Naive thymus-derived CD8-positive, alpha-beta T cell (primary cell): Measurements from ENCODE around the gene TRIM41. TPM values are rescaled to one million over a fixed set of nuclear protein-coding genes. Genes with fewer than 3 reads are reported as not detected.
A peak's percentile ranks its signal among the peaks of the same experiment; 100 is the strongest.

ENCODE experiments used
- ATAC-seq, 2 donors: fragments of 150-1000 bp; cut with Tn5 transposase in 1 of 2; sonication (Bioruptor Pico), chemical (Tn5 transposase) in 1 of 2; 1 replicate in 1 of 2; 2 replicates in 1 of 2; pipeline ENCODE4 v1.10.0; 2021; ENCODE audit warnings: mild to moderate bottlenecking in 2 of 2, moderate library complexity in 2 of 2
- POLR2A ChIA-PET: fragments of 350-600 bp; sonication (Branson Sonifier 250); formaldehyde crosslinking; loops from one replicate; lab custom pipeline; 2021; ENCODE audit warnings: antibody characterized with exemption; lab: Charles Lee
- DNase-seq, 10 donors: peaks; one replicate each; pipeline versions ENCODE4 v3.0.0 to v3.0.0-alpha.2; 2020 to 2022
- H3K27ac Mint-ChIP-seq, 10 donors: one replicate each; pipeline ENCODE4 v1.8.0; 2020 to 2022; ENCODE audit warnings: mild to moderate bottlenecking in 10 of 10, mixed read lengths in 10 of 10, moderate library complexity in 4 of 10, inconsistent platforms in 1 of 10
- H3K27me3 Mint-ChIP-seq, 5 donors: one replicate each; pipeline ENCODE4 v1.8.0; 2021 to 2022; ENCODE audit warnings: mixed read lengths in 5 of 5
- H3K36me3 Mint-ChIP-seq, 3 donors: one replicate each; pipeline ENCODE4 v1.8.0; 2020 to 2022; ENCODE audit warnings: mixed read lengths in 3 of 3, mild to moderate bottlenecking in 2 of 3, inconsistent platforms in 1 of 3
- H3K4me1 Mint-ChIP-seq, 4 donors: one replicate each; pipeline ENCODE4 v1.8.0; 2021 to 2022; ENCODE audit warnings: mixed read lengths in 4 of 4
- H3K4me3 Mint-ChIP-seq, 10 donors: one replicate each; pipeline ENCODE4 v1.8.0; 2020 to 2022; ENCODE audit warnings: mild to moderate bottlenecking in 10 of 10, mixed read lengths in 10 of 10, moderate library complexity in 6 of 10, inconsistent platforms in 1 of 10
- H3K9me3 Mint-ChIP-seq, 9 donors: one replicate each; pipeline ENCODE4 v1.8.0; 2020 to 2022; ENCODE audit warnings: mixed read lengths in 9 of 9, mild to moderate bottlenecking in 3 of 9, inconsistent platforms in 1 of 9, moderate library complexity in 1 of 9
- polyA plus RNA-seq, 3 donors: library from polyadenylated mRNA; unstranded; fragments of 300-500 nt; fragmentation: Illumina TruSeq; gene quantifications; one replicate each; pipeline ENCODE4 v1.2.3, GENCODE V29; 2021
- total RNA-seq, 8 experiments: library from RNA in 2 of 8; stranded (reverse) in 2 of 8; gene quantifications; one replicate each; pipeline ENCODE4 v1.2.3 and lab custom pipeline; 2021 to 2026

Gene TRIM41
- total and polyA plus RNA-seq, 5 experiments from 2014 or later = 1.1 to 40.7 (median 2.6) TPM

- peaks cover 0 to 13% (median 0%) of the 10 kb centered on the region in 5 donors for H3K27me3 Mint-ChIP-seq
Observed at GRCh38 chr5:181186986-181187499, 36.0 kb upstream of the TRIM41 start.

DNA sequence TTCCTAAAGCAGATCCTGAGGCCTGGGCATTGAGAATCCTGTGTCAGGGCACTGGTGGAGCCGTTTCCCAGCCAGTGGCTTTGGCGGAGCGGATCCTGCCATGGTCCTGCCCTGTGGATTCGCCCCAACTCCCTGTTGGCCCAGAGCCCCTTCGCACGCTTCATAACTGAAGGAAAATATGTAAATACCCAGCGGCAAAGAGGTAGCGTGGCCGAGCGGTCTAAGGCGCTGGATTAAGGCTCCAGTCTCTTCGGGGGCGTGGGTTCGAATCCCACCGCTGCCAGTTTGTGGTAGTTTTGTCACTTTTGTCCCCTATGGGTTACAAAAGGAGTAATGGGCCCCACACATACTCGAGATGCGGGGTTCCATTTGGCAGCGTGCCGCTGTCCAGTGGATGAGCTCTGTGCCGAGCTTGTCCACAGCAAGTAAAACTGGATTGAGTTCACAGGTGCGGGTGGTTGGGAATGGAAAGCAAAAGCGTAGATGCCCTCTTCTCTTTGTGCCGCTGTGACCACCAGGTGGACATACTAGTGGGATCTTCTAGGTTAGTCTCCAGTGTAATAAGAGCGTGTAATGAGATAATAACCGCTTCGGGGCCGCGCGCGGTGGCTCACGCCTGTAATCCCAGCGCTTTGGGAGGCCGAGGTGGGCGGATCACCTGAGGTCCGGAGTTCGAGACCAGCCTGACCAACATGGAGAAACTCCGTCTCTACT, 35.4 kb upstream of the TRIM41 start:
- ATAC-seq (no peak), DNase-seq (peak in 8 of 10 donors; percentile 37 to 74 (median 61))
- H3K36me3 Mint-ChIP-seq = peaks cover 0 to 10% (median 6%) of the 10 kb centered on the region in 3 donors
- H3K27me3 Mint-ChIP-seq = peaks cover 0 to 15% (median 0%) of the 10 kb centered on the region in 5 donors
- H3K4me3 Mint-ChIP-seq = peak overlapping the region; percentile 92 to 98 (median 98)
- H3K9me3 Mint-ChIP-seq = peaks cover 0 to 16% (median 0%) of the 10 kb centered on the region in 9 donors
- H3K4me1 Mint-ChIP-seq = peaks cover 25 to 56% (median 49%) of the 10 kb centered on the region in 4 donors
- H3K27ac Mint-ChIP-seq = peak overlapping the region; percentile 90 to 100 (median 96)
- POLR2A ChIA-PET = interaction anchor here (1.1 to 13.1 kb wide), 9 partner anchors 15 to 377 kb away, joined by 7 to 286 read pairs (median 35); partner anchors contain the start of genes RACK1, TRIM41, TRIM52 and TRIM7

More at GRCh38 chr5:181186986-181187499, 36.0 kb upstream of the TRIM41 start:
- H3K27ac Mint-ChIP-seq = peak overlapping the region; percentile 8 to 100 (median 77)
- peaks cover 0 to 16% (median 0%) of the 10 kb centered on the region in 9 donors for H3K9me3 Mint-ChIP-seq
- ATAC-seq (no peak), DNase-seq (peak in 1 of 10 donors; percentile 29)
- peak overlapping the region in 7 of 10 donors; percentile 15 to 98 (median 98) for H3K4me3 Mint-ChIP-seq
- H3K4me1 Mint-ChIP-seq = peaks cover 23 to 55% (median 50%) of the 10 kb centered on the region in 4 donors
- POLR2A ChIA-PET = interaction anchor here (0.6 to 13.1 kb wide), 8 partner anchors 14 to 376 kb away, joined by 3 to 286 read pairs (median 61); partner anchors contain the start of genes RACK1, TRIM41, TRIM52 and TRIM7
- peaks cover 0 to 10% (median 6%) of the 10 kb centered on the region in 3 donors for H3K36me3 Mint-ChIP-seq

DNA sequence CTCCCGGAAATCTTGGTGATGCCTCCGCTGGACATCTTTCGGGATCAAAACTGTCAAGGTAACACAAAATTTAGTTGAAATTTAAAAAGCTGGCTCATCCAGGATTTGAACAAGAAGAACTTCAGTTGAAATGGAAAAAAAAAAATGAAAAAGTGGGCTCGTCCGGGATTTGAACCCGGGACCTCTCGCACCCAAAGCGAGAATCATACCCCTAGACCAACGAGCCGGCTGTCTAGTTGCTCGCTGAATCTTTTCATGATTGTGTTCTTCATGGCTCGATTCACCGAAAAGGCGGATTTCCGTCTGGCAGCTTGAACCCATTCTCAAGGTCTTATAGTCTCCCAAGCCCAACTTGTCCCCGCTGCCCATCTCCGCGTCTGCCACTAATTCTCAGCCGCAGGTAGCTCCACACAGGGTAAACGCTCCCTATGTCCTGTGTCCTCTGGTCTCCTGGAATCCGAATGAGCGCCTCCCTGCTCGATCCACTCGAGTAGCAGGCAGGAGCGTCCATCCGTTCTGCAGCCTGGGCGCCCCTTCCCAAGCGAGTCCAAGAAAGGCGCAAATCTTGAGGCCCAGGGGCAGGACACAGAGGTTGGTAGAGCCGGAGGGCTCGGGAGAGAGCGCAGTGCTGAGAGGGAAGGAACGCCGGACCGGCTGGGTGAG, 34.2 kb upstream of the TRIM41 start:
- Mint-ChIP-seq H3K4me1 (peaks cover 26 to 56% (median 51%) of the 10 kb centered on the region in 4 donors), H3K4me3 (peak overlapping the region; percentile 92 to 98 (median 98)), H3K27ac (peak overlapping the region; percentile 90 to 100 (median 96)), H3K36me3 (peaks cover 0 to 10% (median 6%) of the 10 kb centered on the region in 3 donors), H3K9me3 (peaks cover 0 to 16% (median 0%) of the 10 kb centered on the region in 9 donors), H3K27me3 (peaks cover 0 to 15% (median 0%) of the 10 kb centered on the region in 5 donors)
- POLR2A ChIA-PET = interaction anchor here (0.6 to 13.1 kb wide), 16 partner anchors 10 to 379 kb away, joined by 4 to 286 read pairs (median 10); partner anchors contain the start of genes RACK1, TRIM41, TRIM52 and TRIM7
- ATAC-seq (peak; percentile 4 to 11), DNase-seq (peak; percentile 45 to 95 (median 83))

DNA sequence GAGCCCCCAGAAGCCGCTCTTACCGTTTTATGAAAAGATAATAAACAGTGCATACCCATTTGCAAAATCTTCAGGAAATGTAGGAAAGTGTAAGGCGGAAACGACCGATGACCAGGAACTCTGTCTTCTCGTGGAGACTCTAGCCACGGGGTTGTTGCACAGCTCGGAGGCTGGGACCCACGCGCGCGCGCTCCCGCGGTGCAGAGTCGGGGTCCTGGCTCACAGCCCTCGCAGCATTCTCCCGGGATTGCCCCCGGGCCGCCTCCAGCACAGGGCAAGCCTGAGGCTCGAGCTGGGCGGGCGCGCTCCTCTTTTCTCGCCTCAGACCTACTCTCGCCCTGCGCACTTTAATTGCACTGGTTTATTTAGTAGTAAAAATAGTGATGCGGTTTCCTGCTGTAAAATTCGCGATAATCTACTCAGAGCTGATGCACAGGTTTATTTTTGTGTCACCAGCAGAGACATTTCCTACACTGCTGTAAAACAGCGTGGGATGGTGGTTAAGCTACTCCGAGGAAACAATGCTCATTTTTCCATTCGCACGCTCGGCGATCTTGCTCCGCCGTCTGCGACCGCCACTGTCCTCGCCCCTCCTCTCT, 33.6 kb upstream of the TRIM41 start:
- Mint-ChIP-seq H3K27me3 (peaks cover 0 to 15% (median 0%) of the 10 kb centered on the region in 5 donors), H3K36me3 (peaks cover 0 to 10% (median 6%) of the 10 kb centered on the region in 3 donors), H3K27ac (peak overlapping the region; percentile 90 to 100 (median 96)), H3K4me3 (peak overlapping the region; percentile 92 to 98 (median 98)), H3K4me1 (peaks cover 24 to 50% (median 46%) of the 10 kb centered on the region in 4 donors), H3K9me3 (peaks cover 0 to 16% (median 0%) of the 10 kb centered on the region in 9 donors)
- POLR2A ChIA-PET = interaction anchor here (0.8 to 13.1 kb wide), 18 partner anchors 9 to 386 kb away, joined by 3 to 286 read pairs (median 10); partner anchors contain the start of genes RACK1, TRIM41, TRIM52 and TRIM7
- DNase-seq = peak; percentile 20 to 83 (median 60)
- ATAC-seq = peak; percentile 33 to 46

DNA sequence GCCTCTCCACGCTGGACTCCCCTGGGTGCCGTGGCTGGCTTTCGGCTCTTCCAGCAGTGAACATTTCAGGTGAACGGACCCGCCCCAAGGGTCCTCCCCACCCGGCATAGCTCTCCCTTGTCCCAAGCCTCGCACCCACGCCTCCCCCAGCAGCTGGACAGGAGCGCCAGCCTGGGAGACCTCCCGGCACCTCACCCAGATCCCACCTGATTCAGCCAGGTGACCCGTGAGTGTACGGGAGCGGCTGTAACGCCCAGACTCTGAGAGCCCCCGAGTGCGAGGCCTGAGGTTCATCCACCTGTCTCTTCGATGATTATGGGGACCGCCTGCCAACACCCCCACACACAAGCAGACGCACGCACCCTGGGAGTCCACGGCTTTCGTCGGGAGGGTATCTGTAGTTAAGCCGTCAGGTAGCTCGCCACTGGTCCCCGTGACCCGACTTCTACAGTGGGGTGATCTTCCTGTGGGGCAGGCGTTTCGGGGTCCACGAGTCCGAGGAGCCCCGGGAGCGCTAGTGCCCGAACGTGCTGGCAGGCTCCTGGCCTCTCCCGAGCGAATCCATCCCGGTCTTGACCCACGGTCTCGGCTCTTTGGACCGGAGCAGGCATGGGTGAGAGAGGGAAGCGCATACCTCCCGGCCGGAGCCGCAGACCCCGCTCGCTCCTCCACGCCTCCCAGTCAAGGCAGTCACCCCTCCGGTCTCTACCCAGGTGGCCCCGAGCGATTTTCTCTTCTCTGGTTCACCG, 32.9 kb upstream of the TRIM41 start:
- peak in 7 of 10 donors; percentile 24 to 72 (median 53) for DNase-seq
- peak overlapping the region; percentile 92 to 98 (median 98) for H3K4me3 Mint-ChIP-seq
- H3K27me3 Mint-ChIP-seq = peaks cover 0 to 15% (median 0%) of the 10 kb centered on the region in 5 donors
- peaks cover 24 to 48% (median 41%) of the 10 kb centered on the region in 4 donors for H3K4me1 Mint-ChIP-seq
- peaks cover 0 to 10% (median 6%) of the 10 kb centered on the region in 3 donors for H3K36me3 Mint-ChIP-seq
- peak; percentile 14 to 16 for ATAC-seq
- POLR2A ChIA-PET = interaction anchor here (0.8 to 13.1 kb wide), 19 partner anchors 13 to 387 kb away, joined by 3 to 286 read pairs (median 10); partner anchors contain the start of genes RACK1, TRIM41, TRIM52 and TRIM7
- peak overlapping the region; percentile 90 to 100 (median 96) for H3K27ac Mint-ChIP-seq
- H3K9me3 Mint-ChIP-seq = peaks cover 0 to 16% (median 0%) of the 10 kb centered on the region in 9 donors

DNA sequence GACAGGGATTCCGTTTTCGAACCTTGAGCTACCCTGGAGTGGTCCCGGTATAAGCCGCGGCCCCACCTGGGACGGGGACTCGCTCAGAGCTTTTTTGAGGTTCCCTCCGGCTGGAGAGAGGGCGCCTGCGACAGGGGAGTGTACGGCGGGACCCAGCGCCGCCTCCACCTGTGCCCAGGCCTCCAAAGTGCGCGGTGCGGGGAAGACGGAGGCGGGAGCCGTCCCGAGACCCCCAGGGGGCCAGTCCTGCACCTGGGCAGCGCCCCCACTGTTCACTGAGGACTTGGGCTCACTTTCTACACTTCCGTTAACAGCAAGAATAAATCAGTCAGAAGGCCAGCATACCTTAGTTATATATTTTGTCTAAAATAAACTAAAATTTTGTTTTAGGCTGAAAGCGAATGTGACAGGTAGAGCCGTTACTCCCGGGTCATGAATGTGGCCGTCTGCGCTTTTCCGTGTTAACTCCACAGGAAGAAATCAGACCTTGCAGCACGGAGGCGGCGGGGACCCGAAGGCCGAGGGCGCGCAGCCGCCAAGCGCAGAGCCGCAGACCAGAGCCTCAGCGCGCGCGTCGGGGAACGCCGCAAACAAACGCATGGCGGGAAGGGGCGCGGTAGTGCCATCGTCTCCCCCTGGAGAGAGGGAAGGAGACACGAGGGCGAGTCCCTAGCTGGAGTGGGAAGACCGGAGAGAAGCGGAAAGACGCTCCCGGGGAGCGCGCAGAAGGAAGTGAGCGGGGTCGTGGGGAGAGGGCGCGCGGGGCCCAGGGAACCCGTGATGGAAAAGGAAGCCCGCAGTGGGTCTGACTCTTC, 32.2 kb upstream of the TRIM41 start:
- Mint-ChIP-seq H3K27me3 (peaks cover 0 to 15% (median 0%) of the 10 kb centered on the region in 5 donors), H3K36me3 (peaks cover 0 to 10% (median 6%) of the 10 kb centered on the region in 3 donors), H3K27ac (peak overlapping the region; percentile 90 to 100 (median 96)), H3K4me3 (peak overlapping the region; percentile 92 to 98 (median 98)), H3K9me3 (peaks cover 0 to 16% (median 0%) of the 10 kb centered on the region in 9 donors), H3K4me1 (peaks cover 24 to 48% (median 36%) of the 10 kb centered on the region in 4 donors)
- ATAC-seq = peak; percentile 8 to 10
- POLR2A ChIA-PET = interaction anchor here (0.9 to 13.1 kb wide), 25 partner anchors 8 to 387 kb away, joined by 3 to 286 read pairs (median 5); partner anchors contain the start of genes RACK1, TRIM41, TRIM52 and TRIM7
- DNase-seq = peak in 8 of 10 donors; percentile 29 to 53 (median 44)

DNA sequence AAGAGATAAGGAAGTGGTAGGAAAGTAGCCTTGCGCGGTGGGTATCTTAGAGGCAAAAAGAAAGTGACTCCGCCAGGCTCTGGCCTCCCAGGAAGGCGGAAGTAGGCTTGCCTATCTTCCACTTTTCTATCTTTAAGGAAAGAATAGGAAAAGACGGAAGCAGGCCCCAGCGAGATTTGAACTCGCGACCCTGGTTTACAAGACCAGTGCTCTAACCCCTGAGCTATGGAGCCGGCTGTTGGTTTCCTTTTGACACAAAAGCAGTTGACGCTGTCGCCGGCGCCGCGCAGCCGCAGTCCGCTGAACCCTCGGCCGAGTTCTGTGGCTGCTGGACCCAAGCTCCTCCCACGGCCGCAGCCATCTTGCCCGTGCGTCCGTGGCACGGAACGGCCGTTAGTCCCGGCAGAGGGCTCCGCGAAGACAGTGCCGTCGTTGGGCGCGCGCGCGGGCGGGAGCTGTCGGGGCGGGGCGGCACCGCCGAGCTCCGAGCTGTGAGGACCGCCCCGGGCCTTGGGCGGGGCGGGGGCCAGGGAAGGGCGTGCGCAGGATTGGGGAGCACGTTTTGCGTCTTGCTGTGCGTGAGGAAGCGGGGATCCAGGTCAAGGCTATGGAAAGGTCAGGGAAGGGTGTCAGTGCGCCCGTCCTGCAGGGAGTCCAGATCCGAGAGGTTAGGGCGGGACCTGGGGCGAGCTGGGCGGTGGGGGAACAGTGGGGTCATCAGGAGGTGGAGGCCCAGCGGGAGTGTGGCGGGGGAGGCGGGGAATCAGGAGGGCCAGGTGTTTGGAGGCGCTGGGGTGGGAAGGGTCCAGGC, 31.4 kb upstream of the TRIM41 start:
- H3K4me3 Mint-ChIP-seq = peak overlapping the region; percentile 92 to 98 (median 98)
- H3K4me1 Mint-ChIP-seq = peaks cover 24 to 48% (median 29%) of the 10 kb centered on the region in 4 donors
- POLR2A ChIA-PET = interaction anchor here (0.9 to 13.1 kb wide), 21 partner anchors 8 to 381 kb away, joined by 3 to 286 read pairs (median 5); partner anchors contain the start of genes RACK1, TRIM41, TRIM52 and TRIM7

GRCh38 chr5:181192337-181193046, 30.6 kb upstream of the TRIM41 start:
- H3K36me3 Mint-ChIP-seq = peaks cover 0 to 10% (median 6%) of the 10 kb centered on the region in 3 donors
- peaks cover 26 to 47% (median 29%) of the 10 kb centered on the region in 4 donors for H3K4me1 Mint-ChIP-seq
- DNase-seq (no peak), ATAC-seq (no peak)
- peaks cover 0 to 16% (median 0%) of the 10 kb centered on the region in 9 donors for H3K9me3 Mint-ChIP-seq
- H3K27ac Mint-ChIP-seq = peak overlapping the region; percentile 84 to 100 (median 96)
- peaks cover 0 to 15% (median 0%) of the 10 kb centered on the region in 5 donors for H3K27me3 Mint-ChIP-seq
- POLR2A ChIA-PET = interaction anchor here (0.9 to 13.1 kb wide), 18 partner anchors 10 to 382 kb away, joined by 3 to 286 read pairs (median 4); partner anchors contain the start of genes RACK1, TRIM41, TRIM52 and TRIM7
- H3K4me3 Mint-ChIP-seq = peak overlapping the region; percentile 92 to 98 (median 98)

More for the DNA sequence above, 31.4 kb upstream of the TRIM41 start:
- Mint-ChIP-seq H3K27me3 (peaks cover 0 to 15% (median 0%) of the 10 kb centered on the region in 5 donors), H3K9me3 (peaks cover 0 to 16% (median 0%) of the 10 kb centered on the region in 9 donors), H3K27ac (peak overlapping the region; percentile 90 to 100 (median 96)), H3K36me3 (peaks cover 0 to 10% (median 6%) of the 10 kb centered on the region in 3 donors)
- ATAC-seq (peak; percentile 55 to 62), DNase-seq (peak; percentile 90 to 100 (median 97))
